Stimulated activated CD4-positive, alpha-beta T cell treated with anti-CD3 and anti-CD28 coated beads, Interleukin-4, amount 100 ng/mL, for 4 hours (primary cell): ENCODE results near the gene SLC5A9.
"Not testable (repeated sequence)": the region's sequence is repeated elsewhere in the genome, so short reads cannot be mapped to it uniquely, and the experiment has no call there.

Experiments
- DNase-seq, 2 experiments: peaks; one replicate each; pipeline ENCODE4 v3.0.0-alpha.2; 2020

Gene SLC5A9

GRCh38 chr1:48246727-48247126, 24.2 kb downstream of the SLC5A9 start:
- DNase-seq: no peak

- no peak for DNase-seq
Observed at GRCh38 chr1:48248356-48248755, 25.8 kb downstream of the SLC5A9 start.

- no peak for DNase-seq
Observed at GRCh38 chr1:48249868-48250267, 27.4 kb downstream of the SLC5A9 start.

- no peak for DNase-seq
Observed at GRCh38 chr1:48250572-48250971, 28.1 kb downstream of the SLC5A9 start.

GRCh38 chr1:48251323-48251722, 28.8 kb downstream of the SLC5A9 start:
- no peak for DNase-seq

GRCh38 chr1:48251821-48252220, 29.3 kb downstream of the SLC5A9 start:
- DNase-seq: no peak

GRCh38 chr1:48254254-48254653, 31.7 kb downstream of the SLC5A9 start:
- no peak for DNase-seq

GRCh38 chr1:48258106-48258505, 35.6 kb downstream of the SLC5A9 start:
- DNase-seq: no peak

- DNase-seq: no peak
Observed at GRCh38 chr1:48261881-48262400, 39.4 kb downstream of the SLC5A9 start.

GRCh38 chr1:48263041-48263440, 40.5 kb downstream of the SLC5A9 start:
- DNase-seq: no peak

GRCh38 chr1:48266576-48266975, 44.1 kb downstream of the SLC5A9 start:
- DNase-seq: no peak

- not testable (repeated sequence) for DNase-seq
Observed at GRCh38 chr1:48277437-48277836, 54.9 kb downstream of the SLC5A9 start.

- DNase-seq: not testable (repeated sequence)
Observed at GRCh38 chr1:48282329-48282728, 59.8 kb downstream of the SLC5A9 start.

GRCh38 chr1:48284696-48285420, 62.3 kb downstream of the SLC5A9 start:
- not testable (repeated sequence) for DNase-seq

GRCh38 chr1:48285525-48285924, 63.0 kb downstream of the SLC5A9 start:
- no peak for DNase-seq

- DNase-seq: no peak
Observed at GRCh38 chr1:48291421-48291820, 68.9 kb downstream of the SLC5A9 start.

- DNase-seq: no peak
Observed at GRCh38 chr1:48292706-48293105, 70.2 kb downstream of the SLC5A9 start.

GRCh38 chr1:48294094-48294493, 71.6 kb downstream of the SLC5A9 start:
- not testable (repeated sequence) for DNase-seq

- no peak for DNase-seq
Observed at GRCh38 chr1:48294656-48295055, 72.1 kb downstream of the SLC5A9 start.
